Kidney (tissue), 14 donors: ENCODE measurements around the gene BRIP1. TPM values are rescaled to one million over a fixed set of nuclear protein-coding genes. Genes with fewer than 3 reads are reported as not detected.

Source experiments
- DNase-seq, 5 donors: peaks; one replicate each; pipeline ENCODE4 v3.0.0-alpha.2; 2013 to 2020
- FAIRE-seq: peaks from 2 replicates; lab custom pipeline; 2012; peaks lifted over from hg19 to GRCh38; lab: Jason Lieb, UNC
- H3K27ac ChIP-seq, 2 donors: one replicate each; pipeline ENCODE4 v1.7.0; 2013; ENCODE audit warnings: low read depth in 2 of 2, low read length in 2 of 2, inconsistent platforms in 1 of 2
- H3K27me3 ChIP-seq: one replicate; pipeline ENCODE4 v1.7.1; 2013; ENCODE audit warnings: low read length, inconsistent platforms; ENCODE audit not compliant: control insufficient read depth, insufficient read depth
- H3K36me3 ChIP-seq, 3 donors: one replicate each; pipeline versions ENCODE4 v1.7.0 to v1.7.1; 2013; ENCODE audit warnings: low read length in 3 of 3, control low read depth in 1 of 3, inconsistent platforms in 1 of 3; ENCODE audit not compliant: insufficient read depth in 3 of 3, control insufficient read depth in 2 of 3
- H3K4me1 ChIP-seq, 3 donors: one replicate each; pipeline versions ENCODE4 v1.7.0 to v1.7.1; 2013; ENCODE audit warnings: low read length in 3 of 3, inconsistent platforms in 1 of 3, low read depth in 1 of 3; ENCODE audit not compliant: control insufficient read depth in 2 of 3, insufficient read depth in 2 of 3
- H3K4me3 ChIP-seq, 3 donors: one replicate each; pipeline versions ENCODE4 v1.7.0 to v1.8.1; 2013; ENCODE audit warnings: low read length in 3 of 3, control low read depth in 1 of 3, inconsistent platforms in 1 of 3
- H3K9ac ChIP-seq, 3 donors: one replicate each; pipeline versions ENCODE4 v1.7.0 to v1.7.1; 2013; ENCODE audit warnings: low read length in 3 of 3, control low read depth in 1 of 3, inconsistent platforms in 1 of 3
- H3K9me3 ChIP-seq, 3 donors: one replicate each; pipeline versions ENCODE4 v1.7.0 to v1.7.1; 2013; ENCODE audit warnings: low read length in 3 of 3, control low read depth in 1 of 3, inconsistent platforms in 1 of 3; ENCODE audit not compliant: control insufficient read depth in 2 of 3, insufficient read depth in 1 of 3
- intact Hi-C: fragments of 100-400 bp; cut with DNase I; formaldehyde crosslinking; loops from one replicate; pipeline ENCODE4 v1.11.1; 2022
- polyA plus RNA-seq: library from polyadenylated mRNA; stranded (reverse); fragments of 350-450 nt; fragmentation: Illumina TruSeq; extraction: RNeasy Lipid Tissue Mini Kit (QIAGEN cat#74804); gene quantifications from one replicate; pipeline ENCODE4 v1.2.3, GENCODE V29; 2014; ENCODE audit warnings: low read depth, low replicate concordance; ENCODE audit not compliant: insufficient read depth
- total RNA-seq: library from RNA; stranded (reverse); fragmentation: NEBNext Ultra II Directional; extraction: Animal tissue kit (Norgen Biotek cat#: 25700); gene quantifications from one replicate; pipeline ENCODE4 v1.2.1, GENCODE V29; 2021
- TF ChIP-seq, protein P1 (sequence below): IDR thresholded peaks from 3 replicates; pipeline ENCODE4 v1.5.1; 2012; ENCODE audit warnings: mild to moderate bottlenecking, moderate library complexity, borderline replicate concordance; ENCODE audit not compliant: insufficient read depth; ENCODE audit errors: extremely low read depth
- donor health status: control.
- donor health status: control.
- donor health status: control.
- donor health status: control.
- donor health status: control.
- donor health status: DM: yes; HTN: yes; CAD: no.
- donor health status: Normal renal cell carcinoma (clear cell type).

BRIP1 gene
- total and polyA plus RNA-seq, 2 donors from 2014 or later = 0.54 TPM; not detected in 1

DNA sequence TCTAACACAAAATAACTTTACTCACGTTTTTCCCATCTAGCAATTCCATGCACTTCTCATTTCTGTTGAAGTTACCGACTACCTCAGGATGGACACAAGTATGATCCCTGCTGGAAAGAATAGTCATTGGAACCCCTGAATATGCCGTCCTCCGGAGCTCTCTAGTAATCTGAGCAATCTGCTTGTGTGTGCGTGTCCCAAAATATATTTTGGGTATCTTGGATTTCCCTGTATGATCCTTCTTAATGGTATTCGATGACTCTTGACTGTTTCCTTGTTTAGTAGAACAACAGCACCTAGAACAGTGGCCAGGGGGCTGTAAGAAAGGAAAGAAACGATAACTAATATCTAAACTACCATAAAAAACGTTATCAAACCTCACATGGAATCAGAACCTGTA, 54.9 kb downstream of the BRIP1 start:
- Histone ChIP-seq H3K27ac (no peak overlapping the region), H3K9ac (no peak overlapping the region), H3K4me3 (no peak overlapping the region), H3K36me3 (no peaks in the 10 kb centered on the region), H3K9me3 (no peaks in the 10 kb centered on the region), H3K4me1 (no peaks in the 10 kb centered on the region), H3K27me3 (no peaks in the 10 kb centered on the region)
- intact Hi-C loops = no loop called here
- no peak for DNase-seq
- FAIRE-seq = no peak
- TF ChIP-seq, protein P1, sequence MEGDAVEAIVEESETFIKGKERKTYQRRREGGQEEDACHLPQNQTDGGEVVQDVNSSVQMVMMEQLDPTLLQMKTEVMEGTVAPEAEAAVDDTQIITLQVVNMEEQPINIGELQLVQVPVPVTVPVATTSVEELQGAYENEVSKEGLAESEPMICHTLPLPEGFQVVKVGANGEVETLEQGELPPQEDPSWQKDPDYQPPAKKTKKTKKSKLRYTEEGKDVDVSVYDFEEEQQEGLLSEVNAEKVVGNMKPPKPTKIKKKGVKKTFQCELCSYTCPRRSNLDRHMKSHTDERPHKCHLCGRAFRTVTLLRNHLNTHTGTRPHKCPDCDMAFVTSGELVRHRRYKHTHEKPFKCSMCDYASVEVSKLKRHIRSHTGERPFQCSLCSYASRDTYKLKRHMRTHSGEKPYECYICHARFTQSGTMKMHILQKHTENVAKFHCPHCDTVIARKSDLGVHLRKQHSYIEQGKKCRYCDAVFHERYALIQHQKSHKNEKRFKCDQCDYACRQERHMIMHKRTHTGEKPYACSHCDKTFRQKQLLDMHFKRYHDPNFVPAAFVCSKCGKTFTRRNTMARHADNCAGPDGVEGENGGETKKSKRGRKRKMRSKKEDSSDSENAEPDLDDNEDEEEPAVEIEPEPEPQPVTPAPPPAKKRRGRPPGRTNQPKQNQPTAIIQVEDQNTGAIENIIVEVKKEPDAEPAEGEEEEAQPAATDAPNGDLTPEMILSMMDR = no peak

DNA sequence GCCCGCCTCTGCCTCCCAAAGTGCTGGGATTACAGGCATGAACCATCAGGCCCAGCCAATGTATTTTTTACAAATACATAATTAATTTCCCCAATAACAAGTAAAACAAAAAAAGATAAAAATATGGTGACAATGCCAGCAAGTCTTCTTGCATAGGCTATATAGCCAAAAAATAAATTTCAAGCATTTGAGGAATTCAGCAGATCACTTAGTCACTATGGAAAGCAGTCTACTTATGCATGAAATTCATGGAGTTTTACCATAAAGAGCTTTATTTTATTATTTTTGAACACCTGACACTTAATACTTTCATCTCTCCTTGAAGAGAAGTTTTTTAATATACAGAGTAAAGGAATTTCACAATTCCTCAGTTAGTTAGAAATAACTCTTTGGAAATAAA, 56.4 kb downstream of the BRIP1 start:
- no peak for FAIRE-seq
- DNase-seq = no peak
- H3K27me3 ChIP-seq = no peaks in the 10 kb centered on the region
- no peak overlapping the region for H3K27ac ChIP-seq
- H3K9ac ChIP-seq = no peak overlapping the region
- H3K9me3 ChIP-seq = no peaks in the 10 kb centered on the region
- TF ChIP-seq, protein P1 = no peak
- no peak overlapping the region for H3K4me3 ChIP-seq
- no peaks in the 10 kb centered on the region for H3K4me1 ChIP-seq
- intact Hi-C loops = no loop called here
- no peaks in the 10 kb centered on the region for H3K36me3 ChIP-seq

DNA sequence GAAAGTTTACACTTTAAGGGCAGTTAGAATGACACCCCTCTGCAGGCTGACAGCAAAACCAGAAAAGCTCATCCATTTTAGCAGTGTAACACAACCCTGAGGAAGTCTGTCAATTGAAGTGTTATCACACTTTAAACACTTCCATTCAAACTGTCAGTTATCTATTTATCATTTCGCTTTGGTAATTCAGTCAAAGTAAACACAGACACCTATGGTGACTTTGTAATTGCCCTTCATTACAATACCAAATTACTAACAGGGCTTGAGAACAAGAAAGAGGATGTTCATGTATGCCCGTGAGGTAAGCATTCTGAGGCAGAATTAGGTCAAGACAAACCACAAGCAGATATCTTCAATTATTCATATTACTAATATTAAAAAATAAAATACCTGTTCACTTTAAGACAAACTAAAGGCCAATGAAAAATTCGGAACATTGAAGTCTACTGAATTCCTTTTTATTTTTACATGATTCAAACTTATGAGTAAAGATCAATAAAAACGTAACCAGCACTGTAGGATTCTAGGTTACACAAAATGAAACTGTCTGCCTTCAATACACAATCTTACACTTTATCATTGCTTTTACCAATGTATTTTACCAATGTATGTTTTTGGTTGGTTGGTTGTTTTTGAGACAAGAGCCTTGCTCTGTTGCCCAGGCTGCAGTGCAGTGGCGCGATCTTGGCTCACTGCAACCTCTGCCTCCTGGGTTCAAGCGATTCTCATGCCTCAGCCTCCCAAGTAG, 57.1 kb downstream of the BRIP1 start:
- FAIRE-seq = no peak
- Histone ChIP-seq H3K9ac (no peak overlapping the region), H3K27ac (no peak overlapping the region), H3K36me3 (no peaks in the 10 kb centered on the region), H3K4me1 (no peaks in the 10 kb centered on the region), H3K4me3 (no peak overlapping the region), H3K27me3 (no peaks in the 10 kb centered on the region), H3K9me3 (no peaks in the 10 kb centered on the region)
- DNase-seq = no peak
- TF ChIP-seq, protein P1 = no peak
- intact Hi-C loops = no loop called here

DNA sequence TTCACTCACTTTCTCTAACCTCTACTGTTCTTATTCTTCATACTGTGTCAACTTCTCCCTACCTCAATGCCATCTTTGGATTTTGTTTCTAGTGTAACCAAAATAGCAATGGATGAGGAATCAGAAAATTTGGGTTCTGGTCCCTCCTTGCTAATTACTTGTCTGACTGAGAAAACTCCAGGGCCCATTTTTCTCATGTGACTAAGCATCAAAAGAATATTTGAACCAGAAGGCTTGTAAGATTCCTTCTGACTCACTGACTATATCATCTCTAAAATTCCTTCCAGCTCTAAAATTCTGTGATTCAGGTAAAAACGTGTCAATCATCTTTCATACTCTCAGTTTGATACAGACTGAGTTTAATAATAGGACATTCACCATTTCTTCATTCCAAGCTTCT, 57.9 kb downstream of the BRIP1 start:
- TF ChIP-seq, protein P1 = no peak
- Histone ChIP-seq H3K27me3 (no peaks in the 10 kb centered on the region), H3K4me1 (no peaks in the 10 kb centered on the region), H3K36me3 (no peaks in the 10 kb centered on the region), H3K9me3 (no peaks in the 10 kb centered on the region), H3K9ac (no peak overlapping the region), H3K4me3 (no peak overlapping the region), H3K27ac (no peak overlapping the region)
- no peak for DNase-seq
- no peak for FAIRE-seq
- intact Hi-C loops = no loop called here
